ENCODE results near the gene SSBP4.

DNA sequence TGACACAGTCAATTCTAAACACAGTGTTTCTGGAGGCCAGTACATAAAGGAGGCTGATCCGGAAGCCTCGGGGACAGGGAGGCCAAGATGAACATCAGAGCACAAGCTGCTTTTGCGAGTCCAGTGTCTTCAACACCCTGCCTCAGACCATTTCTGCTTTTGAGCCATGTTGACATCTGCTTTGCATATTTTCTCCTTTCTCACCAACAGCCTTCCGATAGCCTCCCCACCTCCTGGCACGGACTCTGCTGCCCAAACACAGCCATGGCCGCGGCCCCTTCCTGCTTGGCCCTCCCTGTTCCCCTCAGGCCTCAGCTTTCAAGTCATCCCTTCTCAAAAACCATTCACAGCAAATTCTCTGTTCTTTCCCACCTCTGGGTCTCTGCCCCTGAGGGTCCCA is 25.4 kb upstream of the SSBP4 start:
- TF ChIP-seq JUN (CRISPR knock-in tag; IDR thresholded peaks at IDR 0.05), result no peak
- TF ChIP-seq ZSCAN18 (CRISPR knock-in tag; IDR thresholded peaks at IDR 0.05), result no peak
- TF ChIP-seq CTCF (IDR thresholded peaks at IDR 0.05), result no peak
- no peak for TF ChIP-seq ZNF121 (CRISPR knock-in tag; IDR thresholded peaks at IDR 0.05)
- TF ChIP-seq, protein P1, sequence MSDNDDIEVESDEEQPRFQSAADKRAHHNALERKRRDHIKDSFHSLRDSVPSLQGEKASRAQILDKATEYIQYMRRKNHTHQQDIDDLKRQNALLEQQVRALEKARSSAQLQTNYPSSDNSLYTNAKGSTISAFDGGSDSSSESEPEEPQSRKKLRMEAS (CRISPR knock-in tag; IDR thresholded peaks at IDR 0.05), result no peak
- no peak for TF ChIP-seq STAT6 (CRISPR knock-in tag; conservative IDR thresholded peaks at IDR 0.05; ENCODE audit: low read depth)
- no peak for TF ChIP-seq SP1 (CRISPR knock-in tag; conservative IDR thresholded peaks at IDR 0.05)
- no peak for TF ChIP-seq CREB1 (CRISPR knock-in tag; IDR thresholded peaks at IDR 0.05)
- TF ChIP-seq, protein P2, sequence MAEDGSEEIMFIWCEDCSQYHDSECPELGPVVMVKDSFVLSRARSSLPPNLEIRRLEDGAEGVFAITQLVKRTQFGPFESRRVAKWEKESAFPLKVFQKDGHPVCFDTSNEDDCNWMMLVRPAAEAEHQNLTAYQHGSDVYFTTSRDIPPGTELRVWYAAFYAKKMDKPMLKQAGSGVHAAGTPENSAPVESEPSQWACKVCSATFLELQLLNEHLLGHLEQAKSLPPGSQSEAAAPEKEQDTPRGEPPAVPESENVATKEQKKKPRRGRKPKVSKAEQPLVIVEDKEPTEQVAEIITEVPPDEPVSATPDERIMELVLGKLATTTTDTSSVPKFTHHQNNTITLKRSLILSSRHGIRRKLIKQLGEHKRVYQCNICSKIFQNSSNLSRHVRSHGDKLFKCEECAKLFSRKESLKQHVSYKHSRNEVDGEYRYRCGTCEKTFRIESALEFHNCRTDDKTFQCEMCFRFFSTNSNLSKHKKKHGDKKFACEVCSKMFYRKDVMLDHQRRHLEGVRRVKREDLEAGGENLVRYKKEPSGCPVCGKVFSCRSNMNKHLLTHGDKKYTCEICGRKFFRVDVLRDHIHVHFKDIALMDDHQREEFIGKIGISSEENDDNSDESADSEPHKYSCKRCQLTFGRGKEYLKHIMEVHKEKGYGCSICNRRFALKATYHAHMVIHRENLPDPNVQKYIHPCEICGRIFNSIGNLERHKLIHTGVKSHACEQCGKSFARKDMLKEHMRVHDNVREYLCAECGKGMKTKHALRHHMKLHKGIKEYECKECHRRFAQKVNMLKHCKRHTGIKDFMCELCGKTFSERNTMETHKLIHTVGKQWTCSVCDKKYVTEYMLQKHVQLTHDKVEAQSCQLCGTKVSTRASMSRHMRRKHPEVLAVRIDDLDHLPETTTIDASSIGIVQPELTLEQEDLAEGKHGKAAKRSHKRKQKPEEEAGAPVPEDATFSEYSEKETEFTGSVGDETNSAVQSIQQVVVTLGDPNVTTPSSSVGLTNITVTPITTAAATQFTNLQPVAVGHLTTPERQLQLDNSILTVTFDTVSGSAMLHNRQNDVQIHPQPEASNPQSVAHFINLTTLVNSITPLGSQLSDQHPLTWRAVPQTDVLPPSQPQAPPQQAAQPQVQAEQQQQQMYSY (CRISPR knock-in tag; IDR thresholded peaks at IDR 0.05), result no peak

Data from WTC11 (cell line).